Lower leg skin (tissue), 4 donors: ENCODE results near the gene ZNF263. TPM values are rescaled to one million over a fixed set of nuclear protein-coding genes. Genes with fewer than 3 reads are reported as not detected.

Source experiments
- DNase-seq, 2 donors: peaks; one replicate each; pipeline ENCODE4 v3.0.0-alpha.2; 2019; ENCODE audit warnings: low spot score in 2 of 2
- H3K4me3 ChIP-seq: fragments of 200-600 bp; sonication (generic); 2 replicates; pipeline ENCODE4 v1.5.1; 2017; ENCODE audit warnings: mild to moderate bottlenecking, low read depth; ENCODE audit not compliant: poor library complexity, severe bottlenecking
- POLR2A ChIP-seq, 2 donors: fragments of 450-650 bp; IDR thresholded peaks; one replicate each; pipeline ENCODE4 v1.6.1; 2016 to 2017; ENCODE audit warnings: antibody characterized with exemption in 2 of 2, mild to moderate bottlenecking in 1 of 2, moderate library complexity in 1 of 2
- WGBS, 2 donors: methylation state at CpG; one replicate each; pipeline ENCODE4 v1.1.5; 2018; 5-methylcytosine and 5-hydroxymethylcytosine counted together
- intact Hi-C: fragments of 100-400 bp; cut with DNase I; formaldehyde crosslinking; loops from one replicate; pipeline ENCODE4 v1.15.0; 2023; ENCODE audit warnings: low total_unique reads
- total RNA-seq, 4 donors: library from RNA; depleted of rRNA; stranded (reverse); fragments of >200 nt; gene quantifications; one replicate each; pipeline ENCODE4 v1.1.0, GENCODE V29; 2016
- TF ChIP-seq, protein P1 (sequence below), 3 donors: fragments of 450-650 bp; IDR thresholded peaks; one replicate each; pipeline ENCODE4 v1.5.1; 2016; ENCODE audit warnings: antibody characterized with exemption in 3 of 3, mild to moderate bottlenecking in 3 of 3, moderate library complexity in 2 of 3

The ZNF263 gene
- total RNA-seq, 4 donors from 2014 or later, result 40.4 to 62.3 (median 55.2) TPM

DNA sequence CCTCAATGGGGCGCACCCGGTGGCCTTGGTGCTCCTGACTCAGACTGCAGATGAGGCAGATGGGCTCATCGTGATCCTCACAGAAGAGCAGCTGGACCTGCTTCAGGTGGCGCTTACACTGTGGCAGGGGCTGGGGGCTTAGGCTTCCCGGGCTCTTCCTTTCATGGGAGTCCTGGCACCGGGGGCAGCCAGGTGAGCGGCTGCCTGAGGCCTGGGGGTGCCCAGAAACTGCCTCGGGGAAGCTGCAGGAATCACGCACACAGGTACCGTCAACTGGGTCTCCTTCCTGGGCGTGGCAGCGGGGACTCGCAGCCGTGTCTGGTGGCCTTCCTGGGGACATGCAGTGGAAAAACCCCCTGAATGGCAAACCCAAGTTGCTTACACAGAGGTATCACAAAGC, 33.8 kb upstream of the ZNF263 start:
- no peak overlapping the region for H3K4me3 ChIP-seq
- peak in 1 of 2 donors; percentile 76 for DNase-seq
- no peak for TF ChIP-seq POLR2A (IDR thresholded peaks at IDR 0.05)
- TF ChIP-seq, protein P1, sequence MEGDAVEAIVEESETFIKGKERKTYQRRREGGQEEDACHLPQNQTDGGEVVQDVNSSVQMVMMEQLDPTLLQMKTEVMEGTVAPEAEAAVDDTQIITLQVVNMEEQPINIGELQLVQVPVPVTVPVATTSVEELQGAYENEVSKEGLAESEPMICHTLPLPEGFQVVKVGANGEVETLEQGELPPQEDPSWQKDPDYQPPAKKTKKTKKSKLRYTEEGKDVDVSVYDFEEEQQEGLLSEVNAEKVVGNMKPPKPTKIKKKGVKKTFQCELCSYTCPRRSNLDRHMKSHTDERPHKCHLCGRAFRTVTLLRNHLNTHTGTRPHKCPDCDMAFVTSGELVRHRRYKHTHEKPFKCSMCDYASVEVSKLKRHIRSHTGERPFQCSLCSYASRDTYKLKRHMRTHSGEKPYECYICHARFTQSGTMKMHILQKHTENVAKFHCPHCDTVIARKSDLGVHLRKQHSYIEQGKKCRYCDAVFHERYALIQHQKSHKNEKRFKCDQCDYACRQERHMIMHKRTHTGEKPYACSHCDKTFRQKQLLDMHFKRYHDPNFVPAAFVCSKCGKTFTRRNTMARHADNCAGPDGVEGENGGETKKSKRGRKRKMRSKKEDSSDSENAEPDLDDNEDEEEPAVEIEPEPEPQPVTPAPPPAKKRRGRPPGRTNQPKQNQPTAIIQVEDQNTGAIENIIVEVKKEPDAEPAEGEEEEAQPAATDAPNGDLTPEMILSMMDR (IDR thresholded peaks at IDR 0.05), result no peak
- intact Hi-C loops, result no loop called here
- WGBS, 2 donors, result 75 to 87% methylated on average over 10 to 13 of the region's 14 CpGs

DNA sequence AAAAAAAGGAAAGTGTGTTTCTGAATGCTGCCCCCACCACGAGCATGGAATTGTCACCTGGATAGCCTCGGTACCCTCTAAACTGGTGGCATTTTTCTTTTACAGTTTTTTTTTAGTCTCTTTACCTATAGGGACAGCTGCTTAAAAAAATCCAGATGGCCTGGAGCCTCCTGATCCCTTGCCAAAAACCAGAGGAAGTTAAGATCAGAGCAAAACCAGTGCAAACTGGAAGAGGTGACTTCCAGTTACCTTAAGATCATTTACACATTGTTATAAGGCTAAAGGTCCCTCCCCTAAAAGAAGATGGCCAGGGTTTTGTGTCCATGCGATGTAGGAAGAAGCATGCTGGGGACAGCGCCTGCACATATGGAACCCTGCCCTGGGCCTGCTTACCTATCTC, 30.3 kb upstream of the ZNF263 start:
- no peak overlapping the region for H3K4me3 ChIP-seq
- WGBS, 2 donors, result 63 to 67% methylated on average over 4 of the region's 4 CpGs
- DNase-seq, result peak in 1 of 2 donors; percentile 2
- intact Hi-C loops, result no loop called here
- TF ChIP-seq, protein P1 (IDR thresholded peaks at IDR 0.05), result no peak
- no peak for TF ChIP-seq POLR2A (IDR thresholded peaks at IDR 0.05)

DNA sequence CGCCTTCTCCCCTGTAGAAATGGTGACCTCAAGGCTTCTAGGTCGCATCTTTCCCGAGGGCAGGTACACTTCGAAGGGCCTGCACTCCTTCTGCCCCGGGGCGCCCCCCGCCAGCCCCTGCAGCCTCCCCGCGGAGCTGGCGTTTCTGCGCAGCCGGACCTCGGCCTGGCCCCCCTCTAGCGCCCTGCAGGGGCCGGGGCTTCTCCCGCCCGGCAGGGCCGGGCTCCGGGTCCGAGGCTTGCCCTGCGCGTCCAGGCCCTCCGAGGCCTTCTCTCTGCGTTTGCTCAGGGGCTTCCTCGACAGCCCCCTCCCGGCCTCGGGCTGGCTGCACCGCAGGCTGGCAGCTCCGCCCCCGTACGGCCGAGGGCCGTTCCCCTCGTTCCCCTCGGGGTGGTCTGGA, 29.0 kb upstream of the ZNF263 start:
- no peak for TF ChIP-seq POLR2A (IDR thresholded peaks at IDR 0.05)
- TF ChIP-seq, protein P1 (IDR thresholded peaks at IDR 0.05), result no peak
- WGBS, 2 donors, result 61 to 64% methylated on average over 29 to 33 of the region's 35 CpGs
- intact Hi-C loops, result no loop called here
- H3K4me3 ChIP-seq, result no peak overlapping the region
- DNase-seq, result peak in 1 of 2 donors; percentile 66

DNA sequence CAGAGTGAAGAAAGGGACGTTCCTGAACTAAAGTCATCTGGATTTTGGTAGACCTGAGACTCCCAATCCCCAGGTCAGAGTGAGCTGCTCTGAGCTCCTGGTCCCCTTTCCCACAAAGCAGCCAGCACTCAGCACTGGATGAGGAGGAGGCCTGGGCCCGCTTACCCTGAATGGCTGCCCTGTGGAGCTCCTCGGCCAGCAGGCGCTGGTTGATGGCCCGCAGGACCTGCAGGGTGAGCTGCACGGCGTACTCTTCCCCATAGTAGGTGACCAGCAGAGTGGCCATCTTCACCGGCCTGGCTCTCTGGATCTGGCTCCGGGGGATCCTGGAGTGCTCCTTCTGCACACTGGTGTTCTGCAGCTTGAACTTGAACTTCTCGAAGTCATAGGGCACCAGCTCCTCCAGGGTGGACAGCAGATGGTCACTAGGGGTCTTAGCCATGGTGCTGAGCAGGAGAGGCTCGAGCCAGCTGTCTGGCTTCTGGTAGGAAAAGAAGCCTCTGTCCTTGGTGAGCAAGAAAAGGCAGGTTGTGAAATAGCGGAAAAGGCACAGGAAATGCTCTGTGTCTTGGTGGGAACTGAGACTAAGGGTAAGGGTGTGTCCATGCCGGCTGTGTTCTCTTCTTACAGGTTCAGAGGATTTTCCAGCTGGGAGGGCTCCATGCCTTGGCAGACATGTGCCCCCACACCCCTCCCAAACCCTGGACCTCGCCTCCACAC, 27.0 kb upstream of the ZNF263 start, which contains the start of gene MEFV:
Gene MEFV (minus strand): TSS at position 488 of the 720 bp plus-strand sequence. CDS start 46 bp downstream, at position 442.
- WGBS, 2 donors, result 74 to 85% methylated on average over 13 to 14 of the region's 14 CpGs
- H3K4me3 ChIP-seq, result peak within 1 kb of the TSS; percentile 2
- DNase-seq, result peak in 1 of 2 donors; percentile 28
- intact Hi-C loops, result no loop called here
- no peak for TF ChIP-seq POLR2A (IDR thresholded peaks at IDR 0.05)
- TF ChIP-seq, protein P1 (IDR thresholded peaks at IDR 0.05), result no peak

DNA sequence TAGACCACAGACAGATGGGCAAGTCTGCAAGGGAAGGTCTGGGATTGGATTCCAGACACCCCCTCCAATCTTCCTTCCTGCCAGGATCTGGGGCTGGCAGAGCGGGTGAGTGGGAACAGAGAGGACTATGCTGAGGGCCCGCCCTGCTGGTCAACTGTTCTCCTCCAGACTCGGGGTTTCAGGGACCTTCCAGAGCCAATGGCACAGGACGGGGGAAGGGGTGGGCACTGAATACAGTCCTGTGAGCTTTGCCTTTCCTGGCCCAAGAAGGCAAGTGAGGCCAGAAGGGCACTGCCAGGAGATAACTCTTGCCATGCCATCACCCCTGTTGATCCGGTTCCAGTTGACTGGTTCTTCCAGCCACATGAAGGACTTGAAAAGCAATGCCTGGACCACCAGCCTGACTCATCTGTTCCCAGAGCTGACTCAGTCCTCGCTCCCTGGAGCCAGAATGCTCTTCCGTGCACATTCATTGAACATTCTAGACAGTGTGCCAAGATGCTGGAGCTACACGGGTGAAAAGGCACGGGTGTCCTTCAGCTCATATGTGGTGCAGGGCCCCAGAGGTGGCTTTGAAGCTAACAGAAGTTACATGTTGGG, 26.3 kb upstream of the ZNF263 start:
- H3K4me3 ChIP-seq, result no peak overlapping the region
- WGBS, 2 donors, result 56 to 72% methylated on average over 8 to 9 of the region's 9 CpGs
- no peak for DNase-seq
- TF ChIP-seq POLR2A (IDR thresholded peaks at IDR 0.05), result no peak
- TF ChIP-seq, protein P1 (IDR thresholded peaks at IDR 0.05), result no peak
- intact Hi-C loops, result no loop called here
